ENCODE data around the gene MYLK4. TPM values are rescaled to one million over a fixed set of nuclear protein-coding genes. Genes with fewer than 3 reads are reported as not detected.

Gene MYLK4
- total and polyA plus RNA-seq, 4 donors: 0.07 to 0.65 (median 0.39) TPM

DNA sequence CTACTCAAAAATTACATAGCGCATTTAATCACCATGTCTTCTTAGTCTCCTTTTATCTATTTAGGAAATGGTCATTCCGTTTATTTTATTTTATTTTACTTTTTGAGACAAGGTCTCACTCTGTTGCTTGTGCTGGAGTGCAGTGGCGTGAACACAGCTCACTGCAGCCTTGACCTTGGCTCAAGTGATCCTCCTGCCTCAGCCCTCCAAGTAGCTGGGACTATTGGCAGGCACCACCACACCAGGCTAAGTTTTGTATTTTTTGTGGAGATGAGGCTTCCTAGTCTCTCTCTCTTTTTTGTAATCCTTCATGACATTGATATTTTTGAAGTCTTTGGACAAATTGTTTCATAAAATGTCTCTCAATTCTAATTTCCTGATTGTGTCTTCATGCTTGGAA, 4.7 kb upstream of the MYLK4 start:
- no peaks in the 10 kb centered on the region for H3K4me1 ChIP-seq (ENCODE audit: control insufficient read depth in 4 of 4, insufficient read depth in 4 of 4, low read length in 3 of 4)
- H3K27ac ChIP-seq (ENCODE audit: low read depth in 1 of 2, low read length in 2 of 2): no peak overlapping the region
- H3K9me3 ChIP-seq (ENCODE audit: control insufficient read depth in 4 of 4, low read length in 3 of 4): no peaks in the 10 kb centered on the region
- no peak for TF ChIP-seq MAX (IDR thresholded peaks at IDR 0.05)
- no peak for TF ChIP-seq RAD21 (IDR thresholded peaks at IDR 0.05)
- no peak for DNase-seq (ENCODE audit: low spot score)
- 89% methylated on average over 3 of the region's 3 CpGs for WGBS
- no peak overlapping the region for H3K4me3 ChIP-seq (ENCODE audit: low read depth in 1 of 3, low read length in 3 of 3)
- no peak overlapping the region for H3K9ac ChIP-seq (ENCODE audit: low read depth in 1 of 2, low read length in 2 of 2)
- H3K36me3 ChIP-seq (ENCODE audit: control insufficient read depth in 4 of 4, insufficient read depth in 3 of 4, low read depth in 1 of 4, low read length in 3 of 4): no peaks in the 10 kb centered on the region
- no peaks in the 10 kb centered on the region for H3K27me3 ChIP-seq (ENCODE audit: control insufficient read depth in 4 of 4, insufficient read depth in 4 of 4, low read length in 3 of 4)

DNA sequence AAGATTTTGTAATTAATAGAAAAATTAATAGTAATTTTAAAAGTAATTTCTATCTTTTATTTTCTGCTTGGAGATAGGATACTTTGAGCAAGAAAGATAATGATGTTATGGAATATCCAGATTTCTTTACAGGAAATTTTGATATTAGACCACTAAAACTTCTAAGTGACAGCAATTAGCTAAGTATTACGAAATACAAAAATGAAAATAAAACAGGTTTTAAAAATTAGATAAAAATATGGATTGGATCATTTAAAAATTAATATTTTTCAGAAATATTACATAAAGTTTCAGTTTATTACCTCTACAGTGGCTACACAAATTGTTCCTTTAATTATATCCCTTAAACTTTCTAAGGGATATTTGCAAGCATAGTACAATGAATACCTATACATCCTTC, 4.2 kb upstream of the MYLK4 start:
- Histone ChIP-seq H3K9ac (ENCODE audit: low read depth in 1 of 2, low read length in 2 of 2) (no peak overlapping the region), H3K4me3 (ENCODE audit: low read depth in 1 of 3, low read length in 3 of 3) (no peak overlapping the region), H3K27me3 (ENCODE audit: control insufficient read depth in 4 of 4, insufficient read depth in 4 of 4, low read length in 3 of 4) (no peaks in the 10 kb centered on the region), H3K36me3 (ENCODE audit: control insufficient read depth in 4 of 4, insufficient read depth in 3 of 4, low read depth in 1 of 4, low read length in 3 of 4) (no peaks in the 10 kb centered on the region), H3K27ac (ENCODE audit: low read depth in 1 of 2, low read length in 2 of 2) (no peak overlapping the region), H3K4me1 (ENCODE audit: control insufficient read depth in 4 of 4, insufficient read depth in 4 of 4, low read length in 3 of 4) (no peaks in the 10 kb centered on the region), H3K9me3 (ENCODE audit: control insufficient read depth in 4 of 4, low read length in 3 of 4) (no peaks in the 10 kb centered on the region)
- no peak for TF ChIP-seq JUND (IDR thresholded peaks at IDR 0.05)
- no peak for TF ChIP-seq HNF4A (conservative IDR thresholded peaks at IDR 0.05)
- no peak for TF ChIP-seq NR2F2 (IDR thresholded peaks at IDR 0.05)
- TF ChIP-seq FOXA1 (IDR thresholded peaks at IDR 0.05): no peak
- no peak for TF ChIP-seq HNF4G (IDR thresholded peaks at IDR 0.05)
- no peak for TF ChIP-seq CTCF (IDR thresholded peaks at IDR 0.05; ENCODE audit: low read depth, low read length, missing input control)
- TF ChIP-seq RXRA (IDR thresholded peaks at IDR 0.05): no peak
- TF ChIP-seq SP1 (IDR thresholded peaks at IDR 0.05): no peak
- 96% methylated on average over 1 of the region's 1 CpG for WGBS
- DNase-seq (ENCODE audit: low spot score): no peak

GRCh38 chr6:2754393-2754792, 3.7 kb upstream of the MYLK4 start:
- Histone ChIP-seq H3K9me3 (ENCODE audit: control insufficient read depth in 4 of 4, low read length in 3 of 4) (no peaks in the 10 kb centered on the region), H3K4me3 (ENCODE audit: low read depth in 1 of 3, low read length in 3 of 3) (no peak overlapping the region), H3K4me1 (ENCODE audit: control insufficient read depth in 4 of 4, insufficient read depth in 4 of 4, low read length in 3 of 4) (no peaks in the 10 kb centered on the region), H3K9ac (ENCODE audit: low read depth in 1 of 2, low read length in 2 of 2) (no peak overlapping the region), H3K27me3 (ENCODE audit: control insufficient read depth in 4 of 4, insufficient read depth in 4 of 4, low read length in 3 of 4) (no peaks in the 10 kb centered on the region), H3K27ac (ENCODE audit: low read depth in 1 of 2, low read length in 2 of 2) (no peak overlapping the region), H3K36me3 (ENCODE audit: control insufficient read depth in 4 of 4, insufficient read depth in 3 of 4, low read depth in 1 of 4, low read length in 3 of 4) (no peaks in the 10 kb centered on the region)
- 59% methylated on average over 3 of the region's 3 CpGs for WGBS
- no peak for DNase-seq (ENCODE audit: low spot score)
- TF ChIP-seq, protein P1, sequence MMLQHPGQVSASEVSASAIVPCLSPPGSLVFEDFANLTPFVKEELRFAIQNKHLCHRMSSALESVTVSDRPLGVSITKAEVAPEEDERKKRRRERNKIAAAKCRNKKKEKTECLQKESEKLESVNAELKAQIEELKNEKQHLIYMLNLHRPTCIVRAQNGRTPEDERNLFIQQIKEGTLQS (IDR thresholded peaks at IDR 0.05): no peak
- TF ChIP-seq HNF4A (conservative IDR thresholded peaks at IDR 0.05): no peak
- TF ChIP-seq FOXA1 (IDR thresholded peaks at IDR 0.05): no peak
- no peak for TF ChIP-seq REST (IDR thresholded peaks at IDR 0.05)
- no peak for TF ChIP-seq RXRA (IDR thresholded peaks at IDR 0.05)
- no peak for TF ChIP-seq HNF4G (IDR thresholded peaks at IDR 0.05)
- TF ChIP-seq MAX (IDR thresholded peaks at IDR 0.05): no peak
- TF ChIP-seq RAD21 (IDR thresholded peaks at IDR 0.05): no peak
- no peak for TF ChIP-seq SP1 (IDR thresholded peaks at IDR 0.05)
- no peak for TF ChIP-seq YY1 (IDR thresholded peaks at IDR 0.05)
- no peak for TF ChIP-seq NR2F2 (IDR thresholded peaks at IDR 0.05)
- TF ChIP-seq GABPA (IDR thresholded peaks at IDR 0.05 in 1 of 2, conservative IDR thresholded peaks at IDR 0.05 in 1 of 2): no peak
- TF ChIP-seq TAF1 (conservative IDR thresholded peaks at IDR 0.05): no peak
- no peak for TF ChIP-seq JUND (IDR thresholded peaks at IDR 0.05)
- no peak for TF ChIP-seq CTCF (IDR thresholded peaks at IDR 0.05; ENCODE audit: low read depth, low read length, missing input control)
- TF ChIP-seq, protein P2, sequence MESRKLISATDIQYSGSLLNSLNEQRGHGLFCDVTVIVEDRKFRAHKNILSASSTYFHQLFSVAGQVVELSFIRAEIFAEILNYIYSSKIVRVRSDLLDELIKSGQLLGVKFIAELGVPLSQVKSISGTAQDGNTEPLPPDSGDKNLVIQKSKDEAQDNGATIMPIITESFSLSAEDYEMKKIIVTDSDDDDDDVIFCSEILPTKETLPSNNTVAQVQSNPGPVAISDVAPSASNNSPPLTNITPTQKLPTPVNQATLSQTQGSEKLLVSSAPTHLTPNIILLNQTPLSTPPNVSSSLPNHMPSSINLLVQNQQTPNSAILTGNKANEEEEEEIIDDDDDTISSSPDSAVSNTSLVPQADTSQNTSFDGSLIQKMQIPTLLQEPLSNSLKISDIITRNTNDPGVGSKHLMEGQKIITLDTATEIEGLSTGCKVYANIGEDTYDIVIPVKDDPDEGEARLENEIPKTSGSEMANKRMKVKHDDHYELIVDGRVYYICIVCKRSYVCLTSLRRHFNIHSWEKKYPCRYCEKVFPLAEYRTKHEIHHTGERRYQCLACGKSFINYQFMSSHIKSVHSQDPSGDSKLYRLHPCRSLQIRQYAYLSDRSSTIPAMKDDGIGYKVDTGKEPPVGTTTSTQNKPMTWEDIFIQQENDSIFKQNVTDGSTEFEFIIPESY (IDR thresholded peaks at IDR 0.05): no peak
- TF ChIP-seq FOXA2 (IDR thresholded peaks at IDR 0.05): no peak
- no peak for TF ChIP-seq EGR1 (IDR thresholded peaks at IDR 0.05; ENCODE audit: low read depth in 2 of 2)
